GM19043 (cell line): Measurements from ENCODE around the gene ILKAP.

ENCODE experiments used
- ATAC-seq: cut with Tn5 transposase; IDR thresholded peaks from one replicate; pipeline ENCODE4 v1.9.1; 2021; ENCODE audit warnings: low read depth; ENCODE audit not compliant: unreplicated experiment

ILKAP gene

GRCh38 chr2:238167761-238168160 is 35.7 kb downstream of the ILKAP start:
- no peak for ATAC-seq

- no peak for ATAC-seq
Measured at GRCh38 chr2:238167344-238167715, 36.2 kb downstream of the ILKAP start.

- ATAC-seq, result no peak
Measured at GRCh38 chr2:238166391-238167343, 36.8 kb downstream of the ILKAP start.

- no peak for ATAC-seq
Measured at GRCh38 chr2:238165288-238165921, 38.1 kb downstream of the ILKAP start.

DNA sequence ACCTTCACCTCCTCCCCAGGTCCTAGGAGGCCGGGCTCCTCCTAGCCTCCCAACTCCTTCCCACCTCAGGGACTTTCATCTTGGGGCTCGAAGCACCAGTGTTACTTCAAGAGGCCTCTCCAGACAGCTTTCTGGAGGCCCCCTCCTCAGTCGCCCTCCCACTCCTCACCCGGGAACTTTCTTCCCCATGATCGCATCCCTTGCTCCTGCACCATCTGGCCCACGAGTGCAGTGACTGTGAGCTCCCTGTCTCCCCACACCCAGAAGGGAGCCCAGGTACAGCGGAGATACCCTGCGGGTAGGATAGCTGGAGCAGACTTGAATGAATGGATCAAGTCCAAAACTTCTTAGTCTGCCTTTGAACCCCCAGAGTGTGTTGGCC is 38.6 kb downstream of the ILKAP start:
- no peak for ATAC-seq

DNA sequence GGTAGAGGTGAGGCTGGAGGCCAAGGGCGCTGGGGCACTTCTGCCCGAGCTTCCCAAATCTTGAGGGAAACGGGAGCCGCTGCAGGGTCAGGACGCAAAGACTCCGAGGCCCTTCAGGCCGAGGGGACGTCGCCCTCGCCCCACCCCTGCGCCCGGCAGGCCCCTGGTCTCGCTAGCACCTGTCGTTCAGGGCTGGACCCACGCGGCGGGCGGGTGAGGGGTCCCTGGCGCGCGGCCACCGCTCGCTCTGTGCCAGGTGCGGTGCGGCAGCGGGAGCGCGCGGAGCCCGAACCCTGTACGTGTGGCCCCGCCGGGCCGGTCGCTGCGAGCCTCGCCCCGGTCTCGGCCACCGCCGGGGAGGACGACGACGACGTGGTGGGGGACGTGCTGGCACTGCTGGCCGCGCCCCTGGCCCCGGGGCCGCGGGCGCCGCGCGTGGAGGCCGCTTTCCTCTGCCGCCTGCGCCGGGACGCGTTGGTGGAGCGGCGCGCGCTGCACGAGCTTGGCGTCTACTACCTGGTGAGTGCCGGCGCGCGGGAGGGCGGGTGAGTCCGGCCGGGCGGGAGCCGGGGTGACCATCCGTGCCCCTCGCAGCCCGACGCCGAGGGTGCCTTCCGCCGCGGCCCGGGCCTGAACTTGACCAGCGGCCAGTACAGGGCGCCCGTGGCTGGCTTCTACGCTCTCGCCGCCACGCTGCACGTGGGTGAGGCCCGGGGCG is 39.9 kb downstream of the ILKAP start:
- ATAC-seq, result no peak

DNA sequence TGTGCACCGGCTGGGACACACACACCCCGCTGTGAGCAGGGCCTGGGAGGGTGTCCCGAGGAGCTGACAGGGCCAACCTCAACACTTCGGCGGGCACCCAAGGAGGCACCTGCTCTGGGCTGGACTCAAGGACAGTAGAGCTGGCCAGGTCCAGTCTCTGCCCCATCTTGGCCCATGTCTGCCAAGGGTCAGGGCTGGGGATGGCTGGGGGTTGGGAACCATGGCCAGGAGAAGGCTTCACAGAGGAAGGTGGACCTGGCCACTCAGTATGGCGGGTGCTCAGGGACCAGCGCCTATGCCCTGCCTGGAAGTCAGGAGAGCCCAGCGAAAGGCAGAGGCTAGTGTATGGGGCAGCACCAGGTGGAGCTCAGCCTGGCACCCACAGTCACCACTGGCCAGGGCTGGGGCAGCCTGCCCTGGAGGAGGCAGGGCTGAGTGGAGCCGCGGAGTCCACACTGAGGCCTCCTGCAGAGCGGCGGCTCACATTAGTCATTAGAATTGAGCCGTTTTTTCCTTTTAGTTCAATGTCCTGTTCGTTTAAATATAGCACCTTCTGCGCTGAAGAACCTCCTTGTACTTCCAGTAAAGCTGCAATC is 40.6 kb downstream of the ILKAP start:
- ATAC-seq, result no peak

DNA sequence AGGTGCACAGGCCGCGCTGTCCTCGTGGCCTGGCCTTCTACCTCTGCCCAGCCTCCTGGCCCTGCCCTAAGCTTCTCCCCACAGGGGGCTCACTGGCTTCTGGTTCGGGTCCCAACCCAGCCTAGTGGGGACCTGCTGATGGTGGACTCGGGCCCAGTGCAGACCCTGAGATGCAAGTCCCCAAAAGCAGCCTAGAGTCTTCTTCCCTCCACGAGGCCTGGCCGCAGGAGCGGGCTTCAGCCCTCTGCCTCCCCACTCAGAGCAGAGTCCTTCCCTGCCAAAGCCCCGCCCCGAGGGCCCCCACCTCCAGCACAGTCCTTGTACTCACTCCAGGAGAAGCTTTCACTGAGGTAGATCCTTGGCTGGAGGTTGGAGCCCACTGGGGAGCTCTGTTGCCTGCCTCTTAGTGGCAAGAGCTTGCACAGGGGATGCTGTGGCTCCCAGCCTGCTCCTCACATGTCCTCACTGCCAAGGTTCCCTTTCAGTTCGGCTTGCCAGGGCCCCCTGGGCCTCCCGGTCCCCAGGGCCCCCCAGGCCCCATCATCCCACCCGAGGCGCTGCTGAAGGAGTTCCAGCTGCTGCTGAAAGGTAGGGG is 41.1 kb downstream of the ILKAP start:
- ATAC-seq, result no peak

- no peak for ATAC-seq
Measured at GRCh38 chr2:238161291-238162051, 42.0 kb downstream of the ILKAP start.

DNA sequence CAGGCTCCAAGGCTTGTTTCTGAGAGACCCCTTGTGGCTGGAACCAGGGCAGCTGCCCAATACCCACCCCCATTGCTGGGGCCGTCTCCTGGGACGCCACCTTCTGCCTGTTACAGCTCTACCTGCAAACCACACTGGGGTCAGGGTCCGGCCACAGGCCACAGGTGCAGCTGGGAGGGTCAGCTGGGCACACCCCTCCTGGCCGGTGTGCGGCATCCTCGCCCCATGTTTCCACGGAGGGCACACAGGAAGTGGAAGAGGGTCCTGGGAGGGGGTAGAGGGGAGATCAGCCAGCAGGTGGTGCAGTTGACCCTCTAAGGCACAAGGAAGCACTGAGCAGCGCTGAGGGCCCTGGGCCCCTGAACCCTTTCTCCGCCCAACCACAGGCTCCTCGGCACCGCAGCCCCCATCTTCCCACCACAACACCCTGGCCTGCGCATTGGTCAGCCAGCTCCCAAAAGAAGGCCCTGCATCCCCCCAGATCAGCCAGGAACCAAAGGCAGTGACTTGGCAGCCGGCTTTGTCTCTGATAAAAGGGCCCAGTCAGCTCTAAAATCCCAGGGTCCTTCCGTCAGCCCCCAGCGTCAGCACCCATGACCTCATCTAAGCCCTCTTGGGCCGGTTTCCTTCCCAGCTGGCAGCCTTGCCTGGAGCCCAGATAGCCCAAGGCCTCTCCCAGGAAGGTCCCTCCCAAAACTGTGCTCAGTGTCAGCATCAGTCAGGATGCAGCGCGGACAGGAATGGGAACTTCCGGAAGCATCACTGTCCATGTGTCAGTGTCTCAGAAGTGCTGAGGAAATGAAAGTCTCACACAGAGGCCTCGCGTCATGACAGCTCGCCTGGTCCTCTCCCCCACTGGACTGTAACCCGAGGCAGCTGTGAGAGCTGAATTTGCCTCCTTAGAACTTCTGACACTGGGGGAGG is 43.0 kb downstream of the ILKAP start:
- no peak for ATAC-seq

- no peak for ATAC-seq
Measured at GRCh38 chr2:238159661-238160205, 43.8 kb downstream of the ILKAP start.

DNA sequence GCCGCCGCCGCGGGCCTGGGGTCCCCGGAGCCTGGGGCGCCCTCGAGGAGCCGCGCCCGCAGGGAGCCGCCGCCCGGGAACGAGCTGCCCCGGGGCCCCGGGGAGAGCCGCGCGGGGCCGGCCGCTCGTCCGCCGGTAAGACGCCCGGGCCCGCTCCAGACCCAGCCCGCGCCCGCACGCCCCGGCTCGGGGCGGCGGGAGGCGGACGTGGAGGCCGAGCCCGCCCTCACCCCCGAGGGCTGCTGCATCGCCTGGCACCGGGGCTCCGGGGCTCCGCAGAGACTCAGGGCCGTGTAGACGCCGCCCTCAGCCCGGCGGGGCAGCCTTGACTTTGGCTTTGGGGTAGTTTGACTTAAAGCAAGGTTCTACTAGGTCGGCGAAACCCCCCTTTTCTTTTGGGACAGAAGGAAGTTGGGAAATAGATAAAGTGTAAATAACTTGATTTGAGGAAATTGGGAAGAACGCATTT is 44.4 kb downstream of the ILKAP start:
- no peak for ATAC-seq

DNA sequence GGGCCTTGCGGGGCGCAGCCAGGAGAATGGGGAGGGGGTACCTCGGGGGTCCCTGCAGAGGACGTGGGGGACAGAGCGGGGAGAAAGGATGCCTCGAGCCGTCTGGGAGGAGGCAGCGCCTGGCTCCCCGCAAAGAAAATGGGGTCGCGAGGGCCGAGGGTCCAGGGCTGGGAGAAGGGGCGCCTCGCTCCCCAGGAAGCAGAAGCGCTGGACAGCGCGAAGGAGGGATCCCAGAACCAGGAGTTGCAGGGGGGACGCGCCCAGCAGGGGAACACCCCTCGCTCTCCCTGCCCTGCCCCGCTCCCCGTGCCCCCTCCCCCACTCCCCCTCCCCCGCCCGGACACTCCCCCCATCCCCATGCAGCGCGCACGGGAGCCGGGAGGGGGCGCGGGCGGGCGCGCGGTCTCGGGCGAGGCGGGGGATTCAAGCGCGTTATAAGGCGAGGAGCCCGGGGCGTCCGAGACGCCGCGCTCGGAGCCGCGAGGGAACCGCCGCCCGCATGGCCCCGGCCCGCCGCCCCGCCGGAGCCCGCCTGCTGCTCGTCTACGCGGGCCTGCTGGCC is 44.9 kb downstream of the ILKAP start, which contains the start of gene ERFE:
TSS of gene ERFE (plus strand) at position 462 of the 562 bp plus-strand sequence. CDS start at position 500, 38 bp downstream.
- ATAC-seq, result no peak

DNA sequence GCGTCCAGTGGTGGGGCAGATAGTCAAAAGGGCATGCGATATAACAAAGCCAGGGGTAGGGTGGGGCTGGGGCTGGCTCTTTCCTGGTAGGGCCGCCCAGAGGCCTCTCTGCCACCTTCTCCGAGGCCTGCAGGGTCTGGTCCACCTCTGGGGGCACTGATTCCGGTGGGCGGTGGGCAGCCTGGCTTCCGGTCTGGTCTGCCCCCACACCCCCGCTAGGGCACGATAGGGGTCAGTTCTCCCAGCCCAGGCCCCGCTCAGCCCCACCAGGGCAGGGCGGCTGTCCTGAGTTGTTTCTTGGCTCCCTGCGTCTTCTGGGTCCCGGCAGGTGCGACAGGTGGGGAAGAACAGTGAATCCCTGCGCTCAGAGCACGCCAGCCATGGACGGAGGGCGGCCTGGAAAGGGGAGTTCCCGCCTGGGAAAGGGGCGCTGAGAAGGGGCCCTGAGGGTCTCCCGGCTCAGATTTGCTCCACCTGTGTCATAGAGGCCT is 45.4 kb downstream of the ILKAP start:
- ATAC-seq, result no peak

DNA sequence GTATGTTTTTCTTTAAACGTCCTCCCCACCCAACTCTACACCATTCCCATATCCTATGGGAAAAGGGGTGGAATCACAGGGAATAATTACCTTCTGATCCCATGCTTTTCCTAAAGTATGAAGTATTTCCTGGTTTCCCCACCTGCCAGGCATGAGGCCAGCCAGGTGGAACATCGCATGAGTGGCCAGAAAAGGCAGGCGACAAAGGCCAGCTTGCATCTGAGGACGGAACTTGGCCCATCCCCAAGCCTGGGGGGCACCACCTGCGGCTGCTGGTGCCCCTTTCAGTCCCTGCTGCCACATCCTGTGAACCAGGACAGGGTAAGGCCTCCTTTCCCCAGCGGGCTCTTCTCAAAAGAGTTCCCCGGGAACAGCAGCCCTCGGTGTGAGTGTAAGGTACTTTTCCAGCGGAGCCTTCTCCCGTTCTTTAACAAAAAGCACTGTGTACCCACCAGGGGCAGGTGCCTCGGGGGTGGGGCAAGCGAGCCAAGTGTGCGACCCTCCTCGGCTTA is 45.9 kb downstream of the ILKAP start:
- ATAC-seq, result no peak

DNA sequence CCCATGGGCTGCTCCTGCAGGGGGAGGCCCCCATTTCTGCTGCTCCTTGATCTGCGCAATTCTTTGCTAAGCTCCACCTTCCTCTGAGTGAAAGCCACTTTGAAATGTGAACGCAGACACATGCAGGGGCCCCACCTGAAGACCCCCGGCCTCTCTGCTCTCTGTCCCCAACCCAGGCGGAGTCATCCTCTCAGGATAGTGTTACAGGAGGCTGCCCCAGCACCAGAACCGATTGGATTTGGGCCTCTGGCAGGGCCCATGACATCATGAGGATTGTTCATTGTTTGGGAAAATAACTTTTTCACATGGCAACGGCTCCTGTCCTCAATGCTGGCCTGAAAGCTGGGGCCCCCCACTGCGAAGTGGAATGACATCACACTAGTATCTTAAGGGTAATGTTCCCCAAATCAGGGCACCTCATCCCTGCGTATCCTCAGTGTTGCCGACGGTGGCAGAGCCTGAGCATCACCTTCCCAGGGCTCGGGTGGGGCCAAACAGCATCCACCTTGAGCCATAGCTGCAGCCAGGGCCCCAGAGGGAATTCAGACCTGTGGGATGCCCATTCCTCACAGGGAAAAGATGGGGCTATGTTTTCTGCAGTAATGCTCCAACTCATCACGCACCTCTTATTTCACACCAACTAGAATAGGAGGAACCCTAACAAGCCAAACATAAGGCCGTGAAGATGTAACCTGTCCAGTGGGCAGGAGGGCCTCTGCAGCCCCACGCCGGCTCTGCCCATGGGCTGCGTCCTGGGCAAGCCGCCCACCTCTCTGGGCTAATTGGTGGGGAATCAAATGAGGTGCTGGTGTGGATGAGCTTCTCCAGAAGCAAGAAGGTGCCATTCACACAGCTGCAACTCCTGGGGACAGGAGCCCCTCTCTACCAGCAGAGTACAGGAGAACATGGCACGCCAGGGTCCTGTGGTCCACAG is 47.5 kb downstream of the ILKAP start:
- ATAC-seq, result no peak
